NCI-H2107 treated with DMSO at 0.1 percent for 48 hours (cell line): Measurements from ENCODE around the gene SOX6.
"Not testable (repeated sequence)": the region's sequence is repeated elsewhere in the genome, so short reads cannot be mapped to it uniquely, and the experiment has no call there.

Source experiments
- DNase-seq: peaks from one replicate; lab custom pipeline; 2025; ENCODE audit not compliant: unreplicated experiment; lab: John Stamatoyannopoulos, UW

SOX6 gene

GRCh38 chr11:16110886-16111285 is 245.5 kb downstream of the SOX6 start:
- no peak for DNase-seq

- DNase-seq = peak; percentile 78
Observed at GRCh38 chr11:16099343-16099900, 256.9 kb downstream of the SOX6 start.

GRCh38 chr11:16098526-16099205 is 257.7 kb downstream of the SOX6 start:
- peak; percentile 68 for DNase-seq

- DNase-seq = peak; percentile 99
Observed at GRCh38 chr11:16097543-16097942, 258.8 kb downstream of the SOX6 start.

- no peak for DNase-seq
Observed at GRCh38 chr11:16096336-16096735, 260.0 kb downstream of the SOX6 start.

- DNase-seq = no peak
Observed at GRCh38 chr11:16095756-16096155, 260.6 kb downstream of the SOX6 start.

GRCh38 chr11:16093889-16094653 is 262.3 kb downstream of the SOX6 start:
- DNase-seq = no peak

GRCh38 chr11:16091862-16092261 is 264.5 kb downstream of the SOX6 start:
- DNase-seq = no peak

- DNase-seq = no peak
Observed at GRCh38 chr11:16089481-16089880, 266.9 kb downstream of the SOX6 start.

- no peak for DNase-seq
Observed at GRCh38 chr11:16088774-16089173, 267.6 kb downstream of the SOX6 start.

- no peak for DNase-seq
Observed at GRCh38 chr11:16087886-16088285, 268.5 kb downstream of the SOX6 start.

GRCh38 chr11:16086229-16086819 is 270.0 kb downstream of the SOX6 start:
- DNase-seq = no peak

GRCh38 chr11:16082095-16083055 is 274.0 kb downstream of the SOX6 start:
- DNase-seq = no peak

- DNase-seq = no peak
Observed at GRCh38 chr11:16081382-16082094, 274.8 kb downstream of the SOX6 start.

GRCh38 chr11:16080688-16081381 is 275.5 kb downstream of the SOX6 start:
- no peak for DNase-seq

- no peak for DNase-seq
Observed at GRCh38 chr11:16078936-16079335, 277.4 kb downstream of the SOX6 start.

GRCh38 chr11:16070573-16070972 is 285.8 kb downstream of the SOX6 start:
- no peak for DNase-seq

GRCh38 chr11:16067268-16067667 is 289.1 kb downstream of the SOX6 start:
- DNase-seq = not testable (repeated sequence)

GRCh38 chr11:16059332-16059731 is 297.0 kb downstream of the SOX6 start:
- no peak for DNase-seq
